DND-41 (cell line): ENCODE data around the gene KCNMA1.
"Not testable (repeated sequence)": the region's sequence is repeated elsewhere in the genome, so short reads cannot be mapped to it uniquely, and the experiment has no call there.

Experiments used
- ATAC-seq: fragments of 200-7000 bp; cut with Tn5 transposase; 3 replicates; pipeline ENCODE4 v1.9.1; 2021; ENCODE audit warnings: low read depth; ENCODE audit not compliant: insufficient read depth
- DNase-seq: peaks from one replicate; pipeline ENCODE4 v3.0.0-alpha.2; 2020
- H2AFZ ChIP-seq: 2 replicates; pipeline ENCODE4 v1.6.0; 2012; ENCODE audit warnings: low read depth, low read length
- H3K27ac ChIP-seq: 2 replicates; pipeline ENCODE4 v1.5.1; 2012; ENCODE audit warnings: low read length, inconsistent platforms
- H3K27me3 ChIP-seq: fragments of 200-600 bp; sonication (generic); 2 replicates; pipeline ENCODE4 v1.6.0; 2012; ENCODE audit warnings: low read length, mild to moderate bottlenecking, inconsistent platforms; ENCODE audit not compliant: insufficient read depth, poor library complexity
- H3K36me3 ChIP-seq: 2 replicates; pipeline ENCODE4 v1.5.1; 2012; ENCODE audit warnings: low read length, inconsistent platforms; ENCODE audit not compliant: insufficient read depth
- H3K4me1 ChIP-seq: 2 replicates; pipeline ENCODE4 v1.5.1; 2012; ENCODE audit warnings: mild to moderate bottlenecking, low read length; ENCODE audit not compliant: insufficient read depth
- H3K4me2 ChIP-seq: 2 replicates; pipeline ENCODE4 v1.6.0; 2012; ENCODE audit warnings: mild to moderate bottlenecking, moderate library complexity, low read length, inconsistent platforms; ENCODE audit not compliant: insufficient read depth
- H3K4me3 ChIP-seq, 2 experiments: fragments of 200-600 bp in 1 of 2; shearing (Covaris generic) in 1 of 2; 2 replicates each; pipeline ENCODE4 v1.5.1; 2012 to 2016; ENCODE audit warnings: inconsistent platforms in 2 of 2, low read length in 2 of 2, mild to moderate bottlenecking in 2 of 2, low read depth in 1 of 2, moderate library complexity in 1 of 2
- H3K79me2 ChIP-seq: 2 replicates; pipeline ENCODE4 v1.6.0; 2012; ENCODE audit warnings: low read length, inconsistent platforms; ENCODE audit not compliant: insufficient read depth
- H3K9ac ChIP-seq: 2 replicates; pipeline ENCODE4 v1.6.0; 2012; ENCODE audit warnings: low read depth, mild to moderate bottlenecking, inconsistent platforms, low read length, moderate library complexity
- H3K9me3 ChIP-seq: 2 replicates; pipeline ENCODE4 v1.5.1; 2012; ENCODE audit warnings: low read length, moderate library complexity, mild to moderate bottlenecking, inconsistent platforms; ENCODE audit not compliant: insufficient read depth, severe bottlenecking
- H4K20me1 ChIP-seq: 2 replicates; pipeline ENCODE4 v1.6.0; 2012; ENCODE audit warnings: low read length; ENCODE audit not compliant: insufficient read depth
- CTCF ChIP-seq: IDR thresholded peaks from 2 replicates; pipeline ENCODE4 v1.5.1; 2012; ENCODE audit warnings: borderline replicate concordance, low read length, moderate library complexity, mild to moderate bottlenecking; ENCODE audit not compliant: poor library complexity, severe bottlenecking; ENCODE audit errors: extremely low read depth
- EZH2 ChIP-seq: IDR thresholded peaks from 3 replicates; pipeline ENCODE4 v1.6.1; 2012; ENCODE audit warnings: borderline replicate concordance, low read depth, mild to moderate bottlenecking, moderate library complexity, low read length, inconsistent platforms; ENCODE audit not compliant: severe bottlenecking

KCNMA1 gene

DNA sequence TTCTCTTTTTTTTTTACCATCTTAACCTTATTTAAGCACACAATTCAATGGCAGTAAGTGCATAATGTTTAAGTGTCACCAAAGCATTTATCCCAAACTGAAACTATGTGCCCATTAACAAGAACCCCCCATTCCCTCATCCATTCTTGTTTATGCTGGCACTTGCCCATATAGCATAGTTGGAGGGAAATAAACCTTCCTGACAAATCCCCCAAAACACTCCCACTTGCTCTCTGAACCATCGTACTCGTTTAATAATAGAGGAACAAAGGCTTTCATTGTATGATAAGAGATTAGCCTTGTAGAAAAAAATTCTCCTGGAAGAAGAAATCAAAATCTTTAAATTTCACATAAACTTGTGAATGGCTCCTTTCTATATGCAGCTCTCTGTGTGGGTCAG lies 26.4 kb upstream of the KCNMA1 start:
- H3K4me3 ChIP-seq = no peak overlapping the region
- no peak overlapping the region for H3K27ac ChIP-seq
- no peak for TF ChIP-seq EZH2
- TF ChIP-seq CTCF = no peak
- no peak for DNase-seq
- no peaks in the 10 kb centered on the region for H3K9me3 ChIP-seq
- no peaks in the 10 kb centered on the region for H3K79me2 ChIP-seq
- no peak for ATAC-seq
- H2AFZ ChIP-seq = no peak overlapping the region
- H4K20me1 ChIP-seq = no peaks in the 10 kb centered on the region
- H3K4me1 ChIP-seq = no peaks in the 10 kb centered on the region
- H3K4me2 ChIP-seq = no peak overlapping the region
- no peak overlapping the region for H3K9ac ChIP-seq
- no peaks in the 10 kb centered on the region for H3K27me3 ChIP-seq
- H3K36me3 ChIP-seq = no peaks in the 10 kb centered on the region

DNA sequence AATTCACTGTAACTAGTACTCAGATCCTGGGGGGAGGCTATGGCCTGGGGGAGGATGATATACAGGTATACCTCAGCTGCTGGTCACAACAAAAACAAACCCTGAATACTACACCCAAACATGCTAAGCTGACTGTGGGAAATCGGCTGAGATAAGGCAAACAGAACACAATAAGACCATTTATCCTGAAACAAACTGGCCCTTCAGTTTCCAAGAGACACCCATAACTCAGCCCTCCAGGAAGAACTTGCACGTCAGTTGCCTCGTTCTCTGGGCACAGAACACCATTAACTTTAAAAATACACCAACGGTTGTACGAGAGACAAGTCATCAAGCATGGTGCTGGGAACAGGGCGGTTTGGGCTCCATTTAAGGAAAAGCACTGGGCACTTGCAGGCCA lies 24.1 kb upstream of the KCNMA1 start:
- Histone ChIP-seq H4K20me1 (no peaks in the 10 kb centered on the region), H3K9ac (no peak overlapping the region), H3K4me1 (no peaks in the 10 kb centered on the region), H3K79me2 (no peaks in the 10 kb centered on the region), H3K36me3 (no peaks in the 10 kb centered on the region), H3K27ac (no peak overlapping the region), H2AFZ (no peak overlapping the region), H3K9me3 (no peaks in the 10 kb centered on the region), H3K4me3 (no peak overlapping the region), H3K4me2 (no peak overlapping the region), H3K27me3 (peaks cover 5% of the 10 kb centered on the region)
- TF ChIP-seq EZH2 (no peak), CTCF (no peak)
- DNase-seq (no peak), ATAC-seq (no peak)

GRCh38 chr10:77661100-77661499 lies 23.5 kb upstream of the KCNMA1 start:
- no peaks in the 10 kb centered on the region for H3K36me3 ChIP-seq
- H3K4me2 ChIP-seq = no peak overlapping the region
- no peak overlapping the region for H3K9ac ChIP-seq
- peaks cover 7% of the 10 kb centered on the region for H3K27me3 ChIP-seq
- no peak overlapping the region for H2AFZ ChIP-seq
- H3K9me3 ChIP-seq = no peaks in the 10 kb centered on the region
- no peak overlapping the region for H3K27ac ChIP-seq
- no peaks in the 10 kb centered on the region for H3K79me2 ChIP-seq
- H3K4me3 ChIP-seq = no peak overlapping the region
- DNase-seq = no peak
- no peaks in the 10 kb centered on the region for H3K4me1 ChIP-seq
- ATAC-seq = no peak
- TF ChIP-seq CTCF (no peak), EZH2 (no peak)
- no peaks in the 10 kb centered on the region for H4K20me1 ChIP-seq

GRCh38 chr10:77659046-77659670 lies 21.6 kb upstream of the KCNMA1 start:
- peaks cover 16% of the 10 kb centered on the region for H3K27me3 ChIP-seq
- H3K9me3 ChIP-seq, DNase-seq, H3K36me3 ChIP-seq, H3K4me1 ChIP-seq, H3K79me2 ChIP-seq, H3K4me2 ChIP-seq, H2AFZ ChIP-seq, ATAC-seq, H3K9ac ChIP-seq, H3K27ac ChIP-seq, H4K20me1 ChIP-seq, H3K4me3 ChIP-seq: not testable (repeated sequence)
